ENCODE data around the gene GPX4. TPM values are rescaled to one million over a fixed set of nuclear protein-coding genes. Genes with fewer than 3 reads are reported as not detected.

GPX4 gene
- total and polyA plus RNA-seq, 12 donors = 332 to 1,424 (median 704) TPM

- no peaks in the 10 kb centered on the region for H3K27me3 ChIP-seq
- H3K36me3 ChIP-seq (replicated peaks in 1 of 2) = peaks cover 0 to 42% of the 10 kb centered on the region in 2 donors
- H3K4me3 ChIP-seq = peak overlapping the region in 3 of 4 donors; percentile 37 to 84 (median 64)
- H3K9me3 ChIP-seq (replicated peaks in 1 of 3) = no peaks in the 10 kb centered on the region
- WGBS, 4 donors = 20 to 54% (median 37%) methylated on average over 22 to 69 of the region's 69 CpGs
- H3K27ac ChIP-seq = peak overlapping the region; percentile 97 to 99 (median 99)
- H3K4me1 ChIP-seq (replicated peaks in 1 of 2) = peaks cover 32 to 38% of the 10 kb centered on the region in 2 donors
- TF ChIP-seq CTCF (IDR thresholded peaks at IDR 0.05) (no peak), POLR2A (IDR thresholded peaks at IDR 0.05) (no peak)
- intact Hi-C loops (cut with DNase I) = no loop called here
- peak; percentile 67 to 78 (median 70) for DNase-seq
Measured at GRCh38 chr19:1105008-1105872, 1.4 kb downstream of the GPX4 start.

- H3K4me1 ChIP-seq (replicated peaks in 1 of 2) = peaks cover 36 to 37% of the 10 kb centered on the region in 2 donors
- intact Hi-C loops (cut with DNase I) = no loop called here
- H3K9me3 ChIP-seq (replicated peaks in 1 of 3) = no peaks in the 10 kb centered on the region
- peak in 1 of 7 donors; percentile 52 for DNase-seq
- no peak overlapping the region for H3K4me3 ChIP-seq
- peaks cover 0 to 49% of the 10 kb centered on the region in 2 donors for H3K36me3 ChIP-seq (replicated peaks in 1 of 2)
- TF ChIP-seq POLR2A (IDR thresholded peaks at IDR 0.05) = no peak
- peak in 1 of 6 experiments; percentile 16 for TF ChIP-seq CTCF (IDR thresholded peaks at IDR 0.05)
- H3K27ac ChIP-seq = peak overlapping the region in 3 of 5 donors; percentile 62 to 99 (median 98)
- H3K27me3 ChIP-seq = no peaks in the 10 kb centered on the region
- 82 to 93% (median 86%) methylated on average over 10 to 32 of the region's 32 CpGs for WGBS, 4 donors
Measured at GRCh38 chr19:1105873-1106840, 2.4 kb downstream of the GPX4 start.

- H3K4me3 ChIP-seq = no peak overlapping the region
- peak in 1 of 7 donors; percentile 46 for DNase-seq
- WGBS, 4 donors = 40 to 62% (median 57%) methylated on average over 4 to 17 of the region's 17 CpGs
- no peaks in the 10 kb centered on the region for H3K9me3 ChIP-seq (replicated peaks in 1 of 3)
- TF ChIP-seq POLR2A (IDR thresholded peaks at IDR 0.05) (no peak), CTCF (IDR thresholded peaks at IDR 0.05) (peak in 1 of 6 experiments; percentile 28)
- H3K36me3 ChIP-seq (replicated peaks in 1 of 2) = peaks cover 0 to 54% of the 10 kb centered on the region in 2 donors
- intact Hi-C loops (cut with DNase I) = no loop called here
- H3K4me1 ChIP-seq (replicated peaks in 1 of 2) = peaks cover 32 to 39% of the 10 kb centered on the region in 2 donors
- peak overlapping the region in 3 of 5 donors; percentile 7 to 62 (median 52) for H3K27ac ChIP-seq
- H3K27me3 ChIP-seq = no peaks in the 10 kb centered on the region
Measured at GRCh38 chr19:1106841-1107660, 3.3 kb downstream of the GPX4 start.
